Loucy (cell line): ENCODE measurements around the gene MYO1H.

ENCODE experiments used
- CTCF ChIP-seq: fragments of 200-600 bp; sonication (generic); conservative IDR thresholded peaks from 2 replicates; pipeline ENCODE4 v1.5.1; 2014; ENCODE audit warnings: mild to moderate bottlenecking, antibody characterized with exemption, low read length
- EZH2phosphoT487 ChIP-seq: fragments of 200-600 bp; IDR thresholded peaks from 2 replicates; pipeline ENCODE4 v1.6.1; 2018; ENCODE audit warnings: antibody characterized with exemption, mild to moderate bottlenecking, moderate library complexity, borderline replicate concordance

- no peak for TF ChIP-seq CTCF
- no peak for TF ChIP-seq EZH2phosphoT487
These were observed 111.1 kb downstream of the MYO1H start for GRCh38 chr12:109458771-109459208.
